Glomerular endothelial cell (primary cell): Measurements from ENCODE around the gene EPB41L1. TPM values are rescaled to one million over a fixed set of nuclear protein-coding genes. Genes with fewer than 3 reads are reported as not detected.
A peak's percentile ranks its signal among the peaks of the same experiment; 100 is the strongest.

Source experiments
- DNase-seq: peaks from one replicate; pipeline ENCODE4 v3.0.0-alpha.2; 2011; ENCODE audit warnings: low read depth, low spot score; ENCODE audit errors: extremely low read depth
- total RNA-seq: library from RNA; depleted of rRNA; stranded (reverse); fragments of >200 nt; gene quantifications from 2 replicates; pipeline ENCODE4 v1.2.3, GENCODE V29; 2015

EPB41L1 gene
- total RNA-seq, 1 donor from 2014 or later = 26.0 TPM

DNA sequence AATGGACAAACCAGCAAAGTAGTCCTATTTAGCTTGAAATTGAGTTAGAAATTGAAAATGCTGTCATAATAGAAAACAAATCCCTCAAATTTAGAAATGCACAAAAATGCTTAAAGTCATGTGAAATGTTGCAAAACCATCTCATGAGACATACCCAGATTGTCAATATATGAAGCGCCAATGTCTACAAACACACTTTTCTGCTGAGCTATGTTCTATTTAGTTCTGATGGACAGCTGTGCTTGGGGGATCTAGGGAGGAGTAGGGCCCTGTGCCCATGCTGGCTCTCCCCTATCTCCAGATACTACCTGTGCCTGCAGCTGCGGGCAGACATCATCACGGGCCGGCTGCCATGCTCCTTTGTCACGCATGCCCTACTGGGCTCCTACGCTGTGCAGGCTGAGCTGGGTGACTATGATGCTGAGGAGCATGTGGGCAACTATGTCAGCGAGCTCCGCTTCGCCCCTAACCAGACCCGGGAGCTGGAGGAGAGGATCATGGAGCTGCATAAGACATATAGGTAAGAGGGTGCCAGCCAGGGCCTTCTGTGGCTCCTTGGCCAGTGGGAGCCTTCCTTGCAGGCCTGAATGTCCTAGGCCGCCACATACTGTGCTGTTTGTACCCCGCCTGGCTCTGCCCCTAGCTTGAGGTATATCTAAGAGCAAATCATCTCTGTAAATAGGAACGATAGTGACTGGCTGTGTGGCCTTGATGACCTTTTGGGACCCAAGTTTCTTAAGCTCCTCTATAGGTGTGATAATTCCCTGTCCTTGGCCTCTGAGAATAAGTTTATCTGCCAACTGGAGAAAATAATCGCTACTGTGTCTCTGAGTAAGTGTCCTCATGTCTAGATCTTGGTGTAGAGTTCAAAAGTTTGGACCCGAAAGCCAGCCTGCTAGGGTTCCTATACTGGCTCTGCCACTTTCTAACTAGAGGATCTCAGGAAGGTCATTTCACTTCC, 30.6 kb downstream of the EPB41L1 start:
- DNase-seq = no peak

DNA sequence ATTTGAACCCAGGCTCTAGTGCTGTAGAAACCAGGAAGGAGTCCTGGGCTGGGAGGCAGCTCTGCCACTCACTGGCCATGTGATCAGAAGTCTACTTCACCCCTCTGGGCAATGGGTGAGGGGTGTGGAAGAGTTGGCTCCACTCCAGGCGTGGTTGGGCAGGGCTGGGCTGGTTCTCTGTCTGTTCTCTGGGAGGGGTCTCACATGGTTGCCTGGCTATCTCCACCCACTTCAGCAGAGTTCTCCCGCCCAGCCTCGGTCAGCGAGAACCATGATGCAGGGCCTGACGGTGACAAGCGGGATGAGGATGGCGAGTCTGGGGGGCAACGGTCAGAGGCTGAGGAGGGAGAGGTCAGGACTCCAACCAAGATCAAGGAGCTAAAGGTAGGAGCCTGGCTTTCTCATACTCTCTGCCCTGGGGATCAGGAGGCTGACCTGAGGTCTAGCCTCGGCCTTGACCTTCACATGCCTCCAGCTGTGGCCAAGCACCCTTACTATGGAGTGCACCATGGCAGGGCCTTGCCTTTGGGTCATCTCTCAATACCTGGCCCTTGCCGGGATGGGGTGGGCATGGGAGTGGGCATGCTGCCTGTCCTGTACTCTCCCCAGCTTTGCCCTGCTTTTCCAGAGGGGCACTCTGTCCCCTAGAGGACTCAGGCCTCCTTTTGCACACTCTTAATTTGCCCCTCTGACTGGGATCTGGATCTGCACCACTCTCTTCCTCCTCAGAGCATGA, 39.6 kb downstream of the EPB41L1 start:
- no peak for DNase-seq

DNA sequence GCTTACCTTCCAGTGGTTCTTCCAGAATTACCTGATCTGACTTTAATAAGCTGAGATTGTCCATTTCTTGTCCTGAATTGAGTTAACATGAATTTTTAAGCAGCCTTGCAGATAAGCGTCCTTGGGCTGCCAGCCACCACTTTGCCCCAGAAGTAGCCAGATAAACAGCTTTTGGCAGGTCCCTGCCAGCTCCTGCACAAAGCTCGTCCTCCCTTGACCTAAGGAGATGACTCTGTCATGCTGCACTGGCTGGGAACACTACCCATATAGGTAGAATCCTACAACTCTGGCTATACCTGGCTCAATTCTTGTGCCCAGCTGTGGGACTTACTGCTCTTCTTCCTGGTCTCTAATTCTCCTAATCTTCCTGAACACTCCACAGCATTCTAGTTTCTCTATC, 42.1 kb downstream of the EPB41L1 start:
- no peak for DNase-seq

- DNase-seq = no peak
These were observed 42.7 kb downstream of the EPB41L1 start for GRCh38 chr20:36197271-36197670.

DNA sequence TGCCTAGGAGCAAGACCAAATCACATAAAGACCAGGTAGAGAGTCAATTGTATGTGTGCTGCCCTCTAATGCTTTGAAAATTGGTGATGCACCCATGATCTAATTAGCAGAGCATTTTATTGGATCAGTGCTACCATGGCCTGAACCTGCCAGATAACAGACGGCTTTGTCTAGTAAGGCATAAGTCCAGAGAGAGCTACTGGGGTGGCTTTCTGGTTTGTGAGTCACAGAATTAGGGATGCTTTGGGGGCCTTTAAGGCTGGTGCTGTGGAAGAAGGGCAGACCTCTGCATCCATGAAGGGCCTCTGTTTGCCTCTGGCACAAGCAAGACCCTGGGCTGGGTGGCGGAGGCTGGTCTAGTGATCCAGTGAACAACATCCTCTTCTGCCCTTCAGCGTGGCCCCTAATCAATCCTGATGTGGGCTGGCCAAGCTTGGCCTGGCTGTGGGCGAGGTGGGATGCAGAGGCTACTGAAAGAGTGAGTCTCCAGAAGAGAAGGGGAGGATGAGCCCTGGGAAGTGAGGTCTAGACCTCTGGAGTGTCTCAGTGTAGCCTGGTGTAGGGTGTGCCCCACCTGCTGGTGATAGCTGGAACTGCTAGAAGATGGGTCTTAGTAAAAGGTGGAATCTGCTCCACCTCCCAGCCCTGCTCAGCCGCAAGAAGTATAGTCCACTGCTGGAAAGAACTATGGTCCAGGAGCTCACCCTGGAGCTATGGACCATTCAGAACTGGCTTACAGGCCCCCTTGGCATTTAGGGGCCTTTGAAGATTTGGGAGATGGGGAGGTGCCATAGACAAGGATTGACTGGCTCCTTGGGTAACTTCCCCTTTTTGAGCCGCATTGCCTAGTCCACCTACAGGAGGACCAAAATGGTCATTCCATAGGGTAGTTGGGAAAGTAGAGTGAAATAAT, 45.1 kb downstream of the EPB41L1 start:
- DNase-seq = peak; percentile 29

DNA sequence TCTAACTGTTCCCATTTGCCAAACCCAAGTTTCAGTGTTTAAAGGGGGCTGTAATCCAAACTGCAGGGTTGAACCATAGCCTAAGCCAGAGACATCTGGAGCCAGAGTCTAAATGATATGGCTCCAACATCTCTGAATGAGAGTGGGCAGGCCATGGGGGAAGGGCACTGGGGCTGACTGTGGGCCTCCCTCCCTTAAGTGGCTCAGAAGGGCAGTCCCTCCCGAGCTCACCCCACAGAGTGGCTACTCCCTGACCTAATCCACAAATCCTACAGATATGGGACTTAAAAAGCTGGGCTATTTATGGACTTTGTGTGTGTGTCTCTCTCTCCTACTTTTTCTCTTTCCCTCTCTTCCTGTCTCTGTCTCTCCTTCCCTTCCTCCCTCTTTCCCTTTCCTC, 45.9 kb downstream of the EPB41L1 start:
- DNase-seq = no peak

DNA sequence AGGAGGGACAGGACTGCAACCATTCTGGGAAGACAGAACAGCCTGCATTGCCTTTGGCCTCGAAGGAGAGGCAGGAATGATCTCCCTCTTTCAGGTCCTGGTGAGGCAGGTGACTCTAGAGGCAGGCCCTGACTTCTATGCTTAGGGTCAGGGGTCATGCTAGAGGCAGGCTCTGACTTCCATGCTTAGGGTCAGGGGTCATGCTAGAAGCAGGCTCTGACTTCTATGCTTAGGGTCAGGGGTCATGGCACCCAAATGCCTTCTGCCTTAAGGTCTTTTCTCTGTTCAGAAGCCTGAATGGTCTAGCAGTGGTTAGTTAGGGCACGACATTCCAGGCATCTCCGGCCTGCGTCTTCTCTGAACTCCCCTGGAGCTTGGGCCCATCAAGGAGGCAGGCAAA, 46.7 kb downstream of the EPB41L1 start:
- no peak for DNase-seq

DNA sequence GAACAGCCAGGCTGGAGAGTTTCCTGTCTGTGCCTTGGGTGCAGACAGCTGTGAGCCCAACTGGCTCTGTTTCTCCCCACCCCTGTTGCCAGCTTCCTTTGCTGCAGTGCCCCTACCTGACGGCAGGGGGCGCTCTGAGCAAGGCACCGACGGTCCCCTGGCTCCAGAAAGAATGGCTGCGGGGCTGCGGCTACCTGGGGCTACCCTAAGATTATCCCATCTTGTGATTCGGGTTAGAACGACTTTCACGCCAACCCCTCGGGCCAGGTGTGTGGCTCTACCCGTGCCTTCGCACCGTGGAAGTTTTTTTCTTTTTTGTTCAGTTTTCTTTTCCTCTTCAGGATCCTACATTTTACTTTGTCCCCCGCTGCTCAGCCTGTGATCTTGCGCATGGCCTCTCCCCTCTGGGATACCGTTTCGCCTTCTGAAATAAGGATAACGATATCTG, 48.4 kb downstream of the EPB41L1 start:
- DNase-seq = no peak

GRCh38 chr20:36203861-36204260, 49.3 kb downstream of the EPB41L1 start:
- DNase-seq = no peak

GRCh38 chr20:36205026-36205425, 50.5 kb downstream of the EPB41L1 start:
- no peak for DNase-seq

DNA sequence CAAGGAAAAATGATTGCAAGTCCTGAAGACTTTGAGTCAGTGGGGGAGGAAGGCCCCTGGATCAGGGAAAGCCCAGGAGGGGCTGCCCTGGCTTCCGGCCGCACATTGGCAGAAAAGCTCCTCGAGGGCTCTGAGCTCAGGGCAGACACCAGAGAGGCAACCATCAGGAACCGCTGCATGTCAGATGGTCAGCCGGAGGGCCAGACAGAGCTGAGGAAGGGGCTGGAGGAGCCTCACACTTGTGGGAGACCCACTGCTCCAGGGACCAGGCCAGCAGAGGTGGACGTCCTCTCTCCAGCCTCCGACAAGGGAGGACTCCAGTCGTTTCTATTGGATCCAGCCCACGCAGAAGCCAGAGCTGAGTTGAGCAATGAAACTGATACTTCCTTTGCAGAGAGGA, 51.5 kb downstream of the EPB41L1 start:
- no peak for DNase-seq

DNA sequence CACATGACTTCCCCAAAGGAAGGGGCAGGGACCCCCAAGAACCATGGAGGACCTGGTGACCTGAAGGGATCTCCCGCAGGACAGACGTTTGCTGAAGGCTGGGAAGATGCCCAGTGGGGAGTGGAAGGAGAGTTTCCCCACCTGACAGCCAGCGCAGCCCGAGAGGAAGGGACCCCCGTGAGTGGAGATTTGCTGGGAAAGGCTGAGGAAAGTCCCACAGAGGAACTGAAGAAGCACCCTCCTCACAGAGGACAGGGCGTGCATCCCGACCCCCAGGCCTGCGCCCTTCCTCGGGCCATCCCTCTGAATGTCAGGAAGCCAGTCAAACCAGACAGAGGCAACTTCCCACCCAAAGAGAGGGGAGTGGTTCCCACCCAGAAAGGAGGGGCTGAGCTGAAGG, 52.1 kb downstream of the EPB41L1 start:
- no peak for DNase-seq

DNA sequence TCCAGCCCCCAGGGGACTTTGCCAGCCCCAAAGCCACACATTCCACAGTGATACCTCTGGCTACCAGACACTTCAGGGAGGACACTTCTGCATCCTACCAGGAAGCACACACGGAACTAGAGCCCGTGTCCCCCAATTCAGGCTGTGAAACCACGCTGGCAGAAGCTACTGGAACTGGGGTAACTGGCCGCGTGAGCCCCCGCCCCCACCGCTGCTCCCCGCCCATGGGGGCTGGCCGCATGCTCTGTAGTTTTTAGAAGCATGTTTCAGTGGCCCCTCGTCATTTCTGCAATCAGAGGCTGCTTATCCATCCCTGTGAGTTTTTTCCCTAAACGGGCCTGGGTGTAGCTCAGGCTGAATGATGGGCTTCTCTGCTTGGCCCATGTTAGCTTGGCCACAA, 53.1 kb downstream of the EPB41L1 start:
- DNase-seq = no peak

DNA sequence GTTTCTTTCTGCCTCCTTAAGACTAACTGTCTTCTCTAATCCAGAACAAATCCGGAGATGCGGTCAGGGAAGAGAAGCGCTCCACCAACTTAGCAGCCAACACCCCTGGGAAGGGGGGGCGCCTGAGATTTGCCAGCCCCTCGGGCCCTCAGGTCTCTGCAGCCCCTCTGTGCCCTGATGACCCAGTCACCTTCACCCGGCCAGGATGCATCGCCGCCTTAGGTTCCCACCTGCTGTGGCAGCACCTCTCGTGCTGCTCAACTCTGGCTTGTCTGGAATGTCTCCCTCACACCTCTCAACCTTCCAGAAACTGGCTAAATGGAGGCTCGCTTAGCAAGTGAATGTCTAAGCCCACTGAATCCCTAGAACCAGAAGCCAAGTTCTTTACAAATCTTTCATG, 53.7 kb downstream of the EPB41L1 start:
- no peak for DNase-seq

DNA sequence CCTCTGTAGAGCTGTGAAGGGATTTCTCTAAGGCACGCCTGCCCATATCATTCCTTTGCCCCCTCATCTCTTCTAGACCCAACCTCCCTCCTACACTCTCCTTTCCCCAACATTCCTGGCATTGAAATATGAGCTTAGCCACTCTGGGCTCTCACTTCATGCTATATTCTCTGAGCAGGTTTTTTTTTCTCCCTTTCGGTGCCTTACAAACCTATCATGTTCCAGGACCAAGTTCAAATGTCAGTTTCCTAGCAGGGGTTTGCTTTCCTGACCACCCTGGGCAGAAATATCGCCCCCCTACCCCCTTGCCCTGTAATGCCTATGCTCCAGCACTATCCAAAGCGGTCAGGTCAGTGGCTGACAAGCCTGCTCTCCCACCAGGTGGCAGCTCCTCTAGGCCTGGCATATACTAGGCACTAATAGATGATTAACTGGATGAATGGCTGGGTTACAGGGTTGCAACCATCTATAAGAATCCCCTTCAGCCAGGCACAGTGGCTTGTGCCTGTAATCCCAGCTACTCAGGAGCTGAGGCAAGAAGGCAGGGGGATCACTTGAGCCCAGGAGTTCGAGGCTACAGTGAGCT, 56.0 kb downstream of the EPB41L1 start:
- no peak for DNase-seq

- DNase-seq = no peak
These were observed 58.8 kb downstream of the EPB41L1 start for GRCh38 chr20:36213362-36213761.

GRCh38 chr20:36214684-36215256, 60.2 kb downstream of the EPB41L1 start:
- no peak for DNase-seq

GRCh38 chr20:36215778-36216177, 61.2 kb downstream of the EPB41L1 start:
- DNase-seq = no peak

- no peak for DNase-seq
These were observed 61.9 kb downstream of the EPB41L1 start for GRCh38 chr20:36216314-36217025.
